ENCODE data around the gene H2AZ1.

Gene H2AZ1

GRCh38 chr4:99945718-99946355 lies 4.2 kb downstream of the H2AZ1 start:
- DNase-seq (ENCODE audit: low read depth): no peak
- TF ChIP-seq, protein P1, sequence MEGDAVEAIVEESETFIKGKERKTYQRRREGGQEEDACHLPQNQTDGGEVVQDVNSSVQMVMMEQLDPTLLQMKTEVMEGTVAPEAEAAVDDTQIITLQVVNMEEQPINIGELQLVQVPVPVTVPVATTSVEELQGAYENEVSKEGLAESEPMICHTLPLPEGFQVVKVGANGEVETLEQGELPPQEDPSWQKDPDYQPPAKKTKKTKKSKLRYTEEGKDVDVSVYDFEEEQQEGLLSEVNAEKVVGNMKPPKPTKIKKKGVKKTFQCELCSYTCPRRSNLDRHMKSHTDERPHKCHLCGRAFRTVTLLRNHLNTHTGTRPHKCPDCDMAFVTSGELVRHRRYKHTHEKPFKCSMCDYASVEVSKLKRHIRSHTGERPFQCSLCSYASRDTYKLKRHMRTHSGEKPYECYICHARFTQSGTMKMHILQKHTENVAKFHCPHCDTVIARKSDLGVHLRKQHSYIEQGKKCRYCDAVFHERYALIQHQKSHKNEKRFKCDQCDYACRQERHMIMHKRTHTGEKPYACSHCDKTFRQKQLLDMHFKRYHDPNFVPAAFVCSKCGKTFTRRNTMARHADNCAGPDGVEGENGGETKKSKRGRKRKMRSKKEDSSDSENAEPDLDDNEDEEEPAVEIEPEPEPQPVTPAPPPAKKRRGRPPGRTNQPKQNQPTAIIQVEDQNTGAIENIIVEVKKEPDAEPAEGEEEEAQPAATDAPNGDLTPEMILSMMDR (conservative IDR thresholded peaks at IDR 0.05; ENCODE audit: low read depth, low read length): no peak
- peak overlapping the region; percentile 79 for H3K4me3 ChIP-seq (ENCODE audit: low read length)

DNA sequence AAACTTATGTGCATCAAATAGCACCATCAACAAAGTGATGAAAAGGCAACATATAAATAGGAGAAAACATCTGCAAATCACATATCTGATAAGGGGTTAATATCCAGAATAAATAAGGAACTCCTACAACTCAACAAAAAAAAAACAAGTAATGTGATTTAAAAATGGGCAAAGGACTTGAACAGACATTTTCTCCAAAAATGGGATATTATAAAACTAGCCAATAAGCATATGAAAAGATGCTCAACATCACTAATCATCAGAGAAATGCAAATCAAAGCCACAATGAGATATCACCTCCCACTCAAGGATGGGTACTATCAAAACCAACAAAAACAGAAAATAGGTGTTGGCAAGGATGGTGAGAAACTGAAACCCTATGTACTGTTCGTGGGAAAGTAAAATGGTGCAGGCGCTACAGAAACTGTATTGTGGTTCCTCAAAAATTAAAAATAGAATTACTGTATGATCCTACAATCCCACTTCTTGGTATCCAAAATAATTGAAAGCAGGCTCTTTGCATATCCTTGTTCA lies 6.1 kb downstream of the H2AZ1 start:
- H3K4me3 ChIP-seq (ENCODE audit: low read length): no peak overlapping the region
- DNase-seq (ENCODE audit: low read depth): no peak
- TF ChIP-seq, protein P1 (conservative IDR thresholded peaks at IDR 0.05; ENCODE audit: low read depth, low read length): no peak

DNA sequence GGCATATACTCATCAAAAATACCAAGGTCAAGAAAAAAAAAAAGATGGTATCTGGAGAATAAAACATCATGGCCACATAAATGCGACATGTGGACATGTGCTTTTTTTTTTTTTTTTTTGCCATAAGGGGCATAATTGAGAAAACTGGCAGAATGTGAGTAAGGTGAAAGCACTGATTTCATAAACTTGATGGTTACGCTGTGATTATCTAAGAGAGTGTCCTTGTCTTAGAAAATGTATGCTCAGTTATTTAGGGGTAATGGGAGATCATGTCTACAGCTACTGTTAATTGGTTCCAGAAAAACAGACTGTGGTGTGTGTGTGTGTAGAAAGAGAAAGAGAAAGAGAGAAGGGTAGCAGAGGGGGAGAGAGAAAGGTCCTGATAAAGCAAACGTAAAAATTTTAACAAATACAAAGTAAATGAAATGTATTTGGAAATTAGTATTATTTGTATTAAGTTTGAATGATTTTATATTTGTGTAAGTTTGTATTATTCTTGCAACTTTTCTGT lies 11.8 kb downstream of the H2AZ1 start:
- H3K4me3 ChIP-seq (ENCODE audit: low read length): no peak overlapping the region
- TF ChIP-seq, protein P1 (conservative IDR thresholded peaks at IDR 0.05; ENCODE audit: low read depth, low read length): no peak
- no peak for DNase-seq (ENCODE audit: low read depth)

DNA sequence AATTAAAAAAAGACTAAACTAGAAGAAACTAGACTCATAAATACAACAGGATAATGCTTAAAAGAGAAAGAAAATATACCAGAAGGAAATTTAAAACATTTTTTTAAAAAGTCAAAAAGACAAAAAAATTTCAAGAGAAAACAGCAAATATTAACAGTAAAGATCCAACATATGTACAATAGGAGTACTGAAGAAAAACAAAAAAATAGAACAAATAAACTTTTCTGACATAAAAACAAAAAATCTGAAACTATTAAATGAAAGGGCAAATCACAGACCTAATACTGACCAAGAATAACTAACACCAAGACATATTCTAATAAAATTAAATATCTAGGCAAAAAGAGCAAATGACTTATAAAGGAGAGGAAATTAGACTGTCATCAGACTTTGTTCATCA lies 15.2 kb downstream of the H2AZ1 start:
- TF ChIP-seq, protein P1 (conservative IDR thresholded peaks at IDR 0.05; ENCODE audit: low read depth, low read length): no peak
- H3K4me3 ChIP-seq (ENCODE audit: low read length): no peak overlapping the region
- DNase-seq (ENCODE audit: low read depth): no peak

DNA sequence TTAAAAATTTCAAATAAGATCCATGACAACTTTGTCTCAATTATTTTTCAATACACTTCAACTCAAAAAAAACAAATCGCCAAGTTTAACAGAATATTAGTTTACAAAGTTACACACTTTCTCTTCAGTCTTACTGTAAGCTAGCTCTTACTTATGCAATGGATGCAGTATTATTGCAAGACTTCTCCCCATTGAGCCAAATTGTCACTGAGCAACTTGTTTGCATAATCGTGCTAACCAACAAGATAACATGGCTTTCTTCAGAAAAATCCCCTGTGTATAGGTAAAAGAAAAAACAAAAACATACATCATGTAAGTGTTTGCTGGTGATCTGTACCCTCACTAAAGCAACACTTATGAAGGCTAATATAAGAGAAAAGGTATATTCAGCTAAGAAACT lies 22.5 kb downstream of the H2AZ1 start:
- DNase-seq (ENCODE audit: low read depth): no peak
- TF ChIP-seq, protein P1 (conservative IDR thresholded peaks at IDR 0.05; ENCODE audit: low read depth, low read length): no peak
- H3K4me3 ChIP-seq (ENCODE audit: low read length): no peak overlapping the region

GRCh38 chr4:99921174-99921573 lies 28.9 kb downstream of the H2AZ1 start:
- no peak overlapping the region for H3K4me3 ChIP-seq (ENCODE audit: low read length)
- TF ChIP-seq, protein P1 (conservative IDR thresholded peaks at IDR 0.05; ENCODE audit: low read depth, low read length): no peak
- no peak for DNase-seq (ENCODE audit: low read depth)

GRCh38 chr4:99918656-99919055 lies 31.4 kb downstream of the H2AZ1 start:
- DNase-seq (ENCODE audit: low read depth): no peak
- no peak overlapping the region for H3K4me3 ChIP-seq (ENCODE audit: low read length)
- TF ChIP-seq, protein P1 (conservative IDR thresholded peaks at IDR 0.05; ENCODE audit: low read depth, low read length): no peak
